NT2/D1 (cell line): Measurements from ENCODE around the gene KPNB1.
"Not testable (repeated sequence)": the region's sequence is repeated elsewhere in the genome, so short reads cannot be mapped to it uniquely, and the experiment has no call there.

Experiments used
- SUZ12 ChIP-seq: IDR thresholded peaks from 2 replicates; pipeline ENCODE4 v1.6.1; 2011; ENCODE audit not compliant: insufficient read length, insufficient read depth; ENCODE audit errors: extremely low read depth
- YY1 ChIP-seq: IDR thresholded peaks from 2 replicates; pipeline ENCODE4 v1.6.1; 2011; ENCODE audit not compliant: insufficient read length, insufficient read depth
- ZNF274 ChIP-seq: IDR thresholded peaks from 2 replicates; pipeline ENCODE4 v1.6.1; 2011; ENCODE audit warnings: mild to moderate bottlenecking, low read depth, low read length

- TF ChIP-seq YY1, ZNF274, SUZ12: not testable (repeated sequence)
Observed at GRCh38 chr17:47682727-47683126, 33.0 kb downstream of the KPNB1 start.
